Erythroblast (primary cell): ENCODE data around the gene LUC7L.

ENCODE experiments used
- GATA1 ChIP-seq: IDR thresholded peaks from 2 replicates; pipeline ENCODE4 v1.6.1; 2011; ENCODE audit warnings: low read depth, mild to moderate bottlenecking, control low read depth, low read length, moderate library complexity
- POLR2A ChIP-seq: IDR thresholded peaks from 2 replicates; pipeline ENCODE4 v1.6.1; 2011; ENCODE audit warnings: mild to moderate bottlenecking, low read length

GRCh38 chr16:270381-271255 is 41.4 kb upstream of the LUC7L start:
- TF ChIP-seq POLR2A (no peak), GATA1 (no peak)
